Non-pigmented ciliary epithelial cell (primary cell): Measurements from ENCODE around the gene GATA2.
A peak's percentile ranks its signal among the peaks of the same experiment; 100 is the strongest.

Experiments used
- DNase-seq: peaks from one replicate; pipeline ENCODE4 v3.0.0-alpha.2; 2010; ENCODE audit warnings: low read depth

The GATA2 gene

GRCh38 chr3:128487813-128488635 lies 5.0 kb downstream of the GATA2 start:
- DNase-seq: peak; percentile 38

- DNase-seq: no peak
Observed at GRCh38 chr3:128487538-128487812, 5.5 kb downstream of the GATA2 start.

DNA sequence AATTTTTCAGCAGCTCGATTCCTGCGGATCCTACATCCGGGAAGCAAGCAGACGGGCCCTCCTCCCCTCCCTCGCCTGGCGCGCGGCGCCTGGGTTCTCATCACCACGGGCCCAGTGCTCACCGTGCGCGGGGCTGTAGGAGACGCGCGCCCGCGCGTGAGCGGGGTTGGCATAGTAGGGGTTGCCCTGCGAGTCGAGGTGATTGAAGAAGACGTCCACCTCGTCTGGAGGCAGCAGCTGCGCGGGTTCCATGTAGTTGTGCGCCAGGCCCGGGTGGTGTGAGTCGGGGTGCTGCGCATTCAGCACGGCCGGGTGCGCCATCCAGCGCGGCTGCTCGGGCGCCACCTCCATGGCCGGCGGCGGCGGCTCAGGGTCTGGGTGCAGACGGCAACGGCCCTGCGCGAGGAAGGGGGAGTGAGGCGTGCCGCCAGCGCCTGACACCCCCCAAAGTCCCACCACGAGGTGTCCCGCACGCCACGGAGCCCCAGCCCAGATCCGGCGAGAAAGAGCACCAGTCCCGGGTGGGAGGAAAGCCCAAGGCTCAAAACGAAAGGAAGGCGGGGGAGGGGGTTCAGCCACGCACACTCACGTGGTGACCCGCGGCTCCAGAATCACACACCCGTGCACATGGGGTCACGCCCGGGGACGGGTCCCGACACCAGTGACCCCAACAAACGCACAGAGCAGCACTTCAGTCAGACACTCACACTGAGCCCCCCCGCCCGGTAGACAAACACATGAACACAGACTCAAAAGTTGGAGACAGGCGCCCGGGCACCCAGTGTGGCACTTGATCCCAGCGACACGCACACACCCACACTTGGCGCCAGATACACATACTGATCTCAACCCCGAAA lies 6.1 kb downstream of the GATA2 start:
- no peak for DNase-seq

DNA sequence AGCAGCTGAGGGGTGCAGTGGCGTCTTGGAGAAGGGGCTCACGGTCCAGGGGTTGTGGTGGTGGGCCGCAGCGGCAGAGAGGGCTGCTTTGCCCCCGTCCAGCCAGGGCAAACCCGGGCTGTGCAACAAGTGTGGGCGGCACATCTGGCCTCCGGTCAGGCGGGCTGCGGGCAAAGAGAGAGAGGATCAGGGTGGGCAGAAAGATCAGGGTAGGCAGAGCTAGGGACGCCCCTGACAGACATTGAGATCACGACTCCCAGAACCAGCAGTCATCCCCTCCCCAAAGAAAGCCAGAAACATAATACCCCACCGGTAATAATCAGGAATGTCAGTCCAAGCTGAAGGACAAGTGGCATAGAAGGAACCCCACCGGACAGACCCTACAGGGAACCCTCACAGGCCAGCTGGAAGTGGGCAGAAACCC lies 6.8 kb downstream of the GATA2 start:
- DNase-seq: no peak

DNA sequence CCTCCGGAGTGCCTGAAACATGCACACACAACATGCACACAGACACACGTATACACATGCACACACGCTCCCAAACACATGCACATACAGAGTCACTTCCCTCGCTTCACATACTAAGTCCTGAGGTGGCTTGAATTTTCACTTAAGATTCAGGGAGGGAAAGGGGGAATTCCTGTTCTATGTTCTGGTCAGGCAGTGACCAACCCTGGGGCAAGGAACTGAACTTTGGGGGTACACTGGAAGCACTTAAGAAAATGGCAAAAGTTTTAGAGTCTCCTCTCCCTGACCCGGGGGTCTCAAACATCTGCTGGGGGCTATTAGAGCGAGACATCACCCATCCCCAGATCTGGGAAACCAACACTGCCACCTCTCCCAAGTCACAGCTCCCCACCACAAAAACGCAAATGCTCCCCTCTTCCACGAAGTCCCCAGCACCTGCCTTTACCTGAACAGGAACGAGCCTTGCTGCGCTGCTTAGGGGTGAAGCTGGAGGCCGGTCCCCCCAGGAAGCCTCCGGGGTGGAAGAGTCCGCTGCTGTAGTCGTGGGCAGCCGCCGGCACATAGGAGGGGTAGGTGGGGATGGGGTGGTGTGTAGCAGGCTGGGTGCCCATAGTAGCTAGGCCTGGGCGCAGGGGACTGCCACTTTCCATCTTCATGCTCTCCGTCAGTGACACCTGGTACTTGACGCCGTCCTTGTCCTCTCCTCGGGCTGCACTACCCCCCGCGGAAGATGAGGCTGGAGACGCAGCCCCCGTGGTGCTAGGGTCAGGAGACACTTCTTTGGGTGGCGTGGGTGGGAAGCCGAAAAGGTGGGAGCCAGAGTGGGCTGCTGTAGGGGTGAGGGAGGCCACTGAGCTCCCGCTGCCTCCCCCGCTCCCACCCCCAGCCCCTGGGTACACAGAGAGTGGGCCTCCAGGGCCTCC lies 7.5 kb downstream of the GATA2 start:
- DNase-seq: no peak

- no peak for DNase-seq
Observed at GRCh38 chr3:128484404-128485281, 8.4 kb downstream of the GATA2 start.

- DNase-seq: no peak
Observed at GRCh38 chr3:128483657-128484403, 9.2 kb downstream of the GATA2 start.

DNA sequence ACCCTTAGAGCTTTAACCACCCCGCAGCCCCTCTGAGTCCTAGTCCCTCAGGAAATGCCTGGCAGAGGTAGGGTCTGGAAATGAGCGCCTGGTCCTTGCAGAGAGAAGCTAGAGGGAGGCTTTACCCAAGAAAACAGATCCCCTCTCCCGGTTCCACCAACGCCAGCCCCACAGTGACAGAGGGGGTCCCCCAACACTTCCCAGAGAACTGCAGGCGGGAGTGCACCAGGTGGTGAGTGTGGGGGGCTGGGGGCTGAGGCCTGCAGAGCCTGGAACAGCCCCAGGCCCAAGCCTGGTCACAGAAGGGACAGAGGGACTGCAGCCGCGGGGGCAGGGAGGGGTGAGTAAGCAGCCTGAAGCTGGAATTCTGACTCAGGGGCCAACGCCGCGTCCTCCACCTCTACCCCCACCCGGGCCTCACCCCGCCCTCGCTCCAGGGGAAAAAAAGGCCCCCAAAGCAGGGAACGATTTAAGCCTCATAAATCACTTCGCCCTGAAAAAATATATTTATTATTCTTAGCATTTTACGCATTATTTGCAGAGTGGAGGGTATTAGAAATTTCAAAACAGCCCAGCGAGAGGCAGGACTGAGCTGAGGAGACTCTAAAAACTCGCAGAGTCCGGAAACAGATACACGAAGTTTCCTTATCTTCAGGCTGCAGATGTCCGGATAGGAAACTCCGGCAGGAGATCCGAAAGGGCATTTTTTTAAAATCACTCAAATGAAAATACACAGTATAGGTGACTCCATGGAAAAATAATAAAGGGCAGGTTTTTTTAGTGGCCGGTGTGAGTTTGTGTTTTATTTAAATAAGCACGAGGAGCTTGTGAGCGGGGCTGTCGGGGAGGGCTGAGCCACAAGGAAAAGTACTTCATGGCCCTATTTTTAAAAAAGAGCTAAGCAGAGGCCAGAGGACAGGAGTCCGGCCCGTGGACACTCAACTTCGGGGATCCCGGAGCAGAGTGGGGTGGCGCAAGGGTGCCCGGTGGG lies 10.0 kb downstream of the GATA2 start:
- no peak for DNase-seq

- no peak for DNase-seq
Observed at GRCh38 chr3:128482175-128482574, 10.8 kb downstream of the GATA2 start.

GRCh38 chr3:128481438-128481942 lies 11.5 kb downstream of the GATA2 start:
- no peak for DNase-seq

DNA sequence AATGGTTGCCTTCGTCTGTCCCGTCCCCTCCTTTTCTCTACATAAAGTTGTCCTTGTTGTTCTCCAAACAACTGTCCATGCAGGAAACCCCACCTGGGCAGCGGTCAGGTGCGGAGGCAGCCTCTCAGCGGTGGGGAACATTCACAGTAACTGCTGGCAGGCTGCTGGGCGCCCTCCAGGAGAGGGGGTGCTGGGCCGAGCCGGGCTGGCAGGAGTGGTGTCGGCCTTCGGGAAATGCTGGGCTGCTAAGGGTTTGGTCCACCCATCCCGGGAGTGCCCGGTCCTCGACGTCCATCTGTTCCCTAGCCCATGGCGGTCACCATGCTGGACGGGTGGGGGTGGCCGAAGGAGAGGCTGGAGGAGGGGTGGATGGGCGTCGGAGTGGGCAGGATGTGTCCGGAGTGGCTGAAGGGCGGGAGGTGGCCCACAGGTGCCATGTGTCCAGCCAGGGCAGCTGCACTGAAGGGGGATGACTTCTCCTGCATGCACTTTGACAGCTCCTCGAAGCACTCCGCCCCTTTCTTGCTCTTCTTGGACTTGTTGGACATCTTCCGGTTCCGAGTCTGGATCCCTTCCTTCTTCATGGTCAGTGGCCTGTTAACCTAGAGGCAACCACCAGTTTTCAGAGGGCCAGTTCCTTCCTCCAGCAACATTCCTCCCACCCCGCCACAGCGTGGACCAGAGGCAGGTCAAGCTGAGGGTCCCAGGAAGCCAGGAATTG lies 12.1 kb downstream of the GATA2 start:
- DNase-seq: no peak

- no peak for DNase-seq
Observed at GRCh38 chr3:128480278-128480677, 12.7 kb downstream of the GATA2 start.

DNA sequence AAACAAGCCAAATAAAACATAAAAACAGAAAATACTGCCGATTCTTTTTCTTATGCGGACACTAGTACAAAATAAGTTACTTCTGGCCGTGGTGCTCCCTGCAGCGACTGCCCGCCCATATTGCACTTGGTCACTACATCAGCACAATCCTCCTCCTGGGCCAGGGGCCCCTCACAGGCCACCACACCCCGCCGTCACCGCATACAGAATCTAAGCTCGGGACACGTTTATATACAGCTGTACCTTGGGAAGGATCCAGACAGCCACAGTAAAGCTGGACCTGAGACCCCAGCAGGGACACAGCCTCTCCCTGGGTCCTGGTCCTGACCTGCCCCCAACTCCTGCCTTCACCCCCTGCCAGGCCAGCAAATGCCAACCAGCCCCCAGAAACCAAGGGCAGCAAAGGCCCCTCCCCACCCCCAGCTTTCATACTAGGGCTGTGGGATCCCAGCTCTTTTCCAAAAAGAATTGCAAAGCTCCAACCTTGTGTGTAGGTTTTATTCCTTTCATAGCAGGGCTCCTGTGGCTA lies 13.4 kb downstream of the GATA2 start:
- DNase-seq: no peak

DNA sequence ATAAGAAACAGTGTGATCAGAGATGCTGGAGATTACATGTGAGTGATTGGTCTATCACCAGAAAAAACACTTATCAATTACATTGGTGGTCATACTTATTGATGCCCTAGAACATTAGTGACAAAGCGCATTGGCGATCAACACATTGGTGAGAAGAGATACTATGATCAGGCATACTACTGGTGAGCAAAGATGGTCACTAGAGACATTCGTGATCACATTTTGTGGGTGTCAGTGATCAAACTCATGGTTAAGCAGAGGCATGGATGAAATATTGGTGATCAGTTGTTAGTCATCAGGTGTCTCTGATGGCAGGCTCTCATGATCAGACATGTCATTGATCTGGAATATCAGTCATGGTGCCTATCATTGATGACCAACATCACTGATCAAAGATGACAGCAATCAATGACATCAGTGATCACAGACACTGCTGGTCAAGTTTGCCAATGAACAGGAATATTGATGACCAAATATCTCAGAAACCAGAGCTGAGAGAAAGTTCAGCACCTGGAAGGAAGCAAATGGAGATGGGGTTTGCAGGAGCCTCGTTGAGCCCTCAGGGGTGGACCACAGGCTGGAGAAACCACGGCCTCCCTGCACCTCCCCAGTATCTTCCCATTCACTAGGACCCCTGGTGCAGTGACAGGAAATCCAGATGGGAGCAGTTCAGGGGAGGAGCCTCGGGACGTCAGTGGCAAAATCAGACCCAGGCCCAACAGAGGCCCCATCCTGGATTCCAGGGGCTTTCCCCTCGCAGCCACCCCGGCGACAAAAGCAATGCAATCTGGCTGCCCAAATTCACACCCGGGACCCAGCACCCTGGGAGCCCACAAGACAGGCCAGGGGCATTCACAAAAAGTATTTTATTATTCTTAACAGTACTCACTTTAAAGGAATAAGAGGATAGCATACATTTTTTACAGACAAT lies 14.2 kb downstream of the GATA2 start:
- no peak for DNase-seq

- no peak for DNase-seq
Observed at GRCh38 chr3:128476659-128477058, 16.3 kb downstream of the GATA2 start.

DNA sequence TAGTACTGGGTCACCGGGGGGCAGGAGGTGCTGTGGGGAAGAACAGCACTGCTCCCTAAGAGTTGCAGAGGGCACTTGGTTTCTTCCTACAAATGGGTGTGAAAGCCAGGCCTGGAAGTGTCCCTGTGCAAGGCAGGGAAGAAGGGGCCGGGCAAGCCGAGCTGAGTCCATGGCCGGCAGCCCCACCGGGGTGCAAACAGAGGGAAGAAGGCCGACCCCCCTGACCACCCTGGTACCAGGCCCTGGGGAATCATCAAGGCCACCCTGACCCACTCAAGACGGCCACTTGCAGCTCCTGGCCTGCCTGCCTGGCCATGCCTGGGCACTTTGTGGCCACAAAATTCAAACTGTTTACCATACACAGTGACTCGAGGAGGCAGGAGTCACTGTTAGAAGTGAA lies 17.6 kb downstream of the GATA2 start:
- DNase-seq: no peak

DNA sequence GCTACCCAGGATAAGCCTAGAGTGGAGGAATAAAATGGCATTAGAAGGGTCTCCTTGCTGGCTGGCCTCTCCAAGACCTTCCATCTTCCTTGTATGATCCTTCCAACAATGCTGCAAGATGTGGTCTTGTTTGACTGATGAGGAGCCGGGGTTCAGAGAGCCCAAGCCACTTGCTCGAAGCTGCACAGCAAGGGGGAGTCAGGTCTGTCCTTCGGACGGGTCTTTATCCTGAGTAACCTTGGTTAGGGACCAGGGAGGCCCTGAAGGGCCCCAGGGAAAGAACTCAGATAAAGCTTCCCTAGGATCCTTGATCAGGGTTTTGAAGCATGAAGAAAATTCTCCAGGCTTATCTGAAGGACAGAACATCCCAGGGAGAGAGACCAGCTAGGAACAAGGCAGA lies 19.3 kb downstream of the GATA2 start:
- no peak for DNase-seq
